Measurements from ENCODE around the gene PTPRN2.
"Not testable (repeated sequence)": the region's sequence is repeated elsewhere in the genome, so short reads cannot be mapped to it uniquely, and the experiment has no call there.

Gene PTPRN2

DNA sequence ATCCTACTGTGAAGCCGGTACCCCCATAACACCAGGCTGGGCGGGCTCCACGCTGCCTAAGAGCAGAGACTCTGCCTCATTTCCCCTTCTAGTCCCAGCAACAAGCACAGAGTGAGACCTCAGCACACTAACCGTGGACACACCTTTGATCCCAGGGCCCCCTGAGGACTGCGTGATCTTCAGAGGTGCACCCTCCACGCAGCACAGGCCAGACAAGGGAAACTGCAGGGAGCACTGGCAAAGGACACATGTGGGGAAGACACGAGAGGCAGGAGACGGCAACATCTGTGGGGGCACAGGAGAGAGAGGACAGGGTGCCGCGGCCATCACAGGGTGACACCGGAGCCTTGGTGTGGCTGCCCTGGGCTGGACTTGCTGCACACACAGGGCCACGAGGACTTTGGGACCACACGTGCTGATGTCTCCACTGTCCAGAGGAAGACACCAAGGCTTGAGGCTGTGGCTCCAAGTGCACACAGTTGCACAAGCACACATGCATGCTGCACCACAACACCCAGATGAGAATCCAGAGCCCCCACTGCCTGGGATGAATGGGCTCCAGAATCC is 128.8 kb downstream of the PTPRN2 start:
- DNase-seq, result no peak

DNA sequence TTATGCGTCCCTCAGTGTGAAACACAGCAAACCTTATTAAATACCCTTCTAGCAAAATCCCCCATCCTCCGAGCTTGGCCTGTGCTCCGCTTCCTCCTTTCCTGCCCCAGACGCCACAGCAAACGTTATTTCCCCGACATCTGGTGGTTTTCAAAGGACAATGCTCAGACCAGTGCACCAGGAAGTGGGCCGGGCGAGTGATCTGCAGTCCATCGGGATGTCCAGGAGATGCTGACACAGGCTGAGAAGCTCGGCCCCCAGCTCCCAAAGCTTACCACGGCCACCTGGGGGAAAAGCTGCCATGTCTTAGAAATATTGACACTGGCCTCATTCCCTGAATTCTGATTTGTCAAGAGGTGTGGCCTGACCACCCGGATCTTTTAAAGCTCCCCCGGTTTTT is 129.5 kb downstream of the PTPRN2 start:
- no peak for DNase-seq

DNA sequence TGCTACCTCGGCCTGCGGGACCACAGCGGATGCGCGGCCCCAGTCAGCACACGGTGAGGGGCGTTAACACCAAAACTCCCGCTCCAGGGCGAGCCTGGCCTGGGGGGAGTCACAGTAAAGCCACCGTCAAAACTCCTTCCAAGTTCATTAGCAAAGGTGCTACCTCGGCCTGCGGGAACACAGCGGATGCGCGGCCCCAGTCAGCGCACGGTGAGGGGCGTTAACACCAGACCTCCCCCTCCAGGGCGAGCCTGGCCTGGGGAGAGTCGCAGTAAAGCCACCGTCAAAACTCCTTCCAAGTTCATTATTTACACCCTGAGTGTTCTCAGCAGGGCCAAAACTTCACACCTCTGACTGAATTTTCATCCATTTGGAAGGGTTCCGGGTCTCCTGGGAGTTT is 130.0 kb downstream of the PTPRN2 start:
- DNase-seq, result not testable (repeated sequence)

DNA sequence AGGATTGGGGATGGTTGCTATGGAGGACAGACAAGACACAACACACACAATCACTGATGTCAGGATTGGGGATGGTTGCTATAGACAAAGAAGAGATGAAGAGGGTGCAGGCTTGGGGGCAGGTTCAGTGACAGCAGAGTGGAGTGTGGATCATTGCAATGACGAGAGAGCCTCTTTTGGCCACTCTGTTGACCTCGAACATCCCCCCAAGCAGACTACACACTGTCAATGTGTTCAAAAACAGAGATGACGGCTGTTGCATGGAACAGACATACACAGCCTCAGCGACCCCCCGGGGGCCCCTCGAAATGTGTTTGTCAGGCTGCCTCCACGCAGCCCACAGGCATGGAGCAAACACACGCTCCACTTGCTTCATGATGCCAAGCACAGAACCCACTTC is 133.0 kb downstream of the PTPRN2 start:
- DNase-seq, result no peak

DNA sequence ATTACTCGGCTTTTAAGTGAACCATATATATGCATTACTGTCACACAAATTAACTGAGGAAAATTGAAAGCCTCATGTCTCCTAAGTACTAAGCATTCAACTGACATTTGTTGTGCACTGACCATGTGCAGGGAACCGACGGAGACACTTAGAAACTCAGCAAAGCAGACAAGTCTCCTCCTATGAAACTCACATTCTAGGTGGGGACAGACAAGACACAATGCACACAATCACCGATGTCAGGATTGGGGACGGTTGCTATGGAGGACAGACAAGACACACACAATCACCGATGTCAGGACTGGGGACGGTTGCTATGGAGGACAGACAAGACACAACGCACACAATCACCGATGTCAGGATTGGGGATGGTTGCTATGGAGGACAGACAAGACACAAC is 134.0 kb downstream of the PTPRN2 start:
- DNase-seq, result no peak

DNA sequence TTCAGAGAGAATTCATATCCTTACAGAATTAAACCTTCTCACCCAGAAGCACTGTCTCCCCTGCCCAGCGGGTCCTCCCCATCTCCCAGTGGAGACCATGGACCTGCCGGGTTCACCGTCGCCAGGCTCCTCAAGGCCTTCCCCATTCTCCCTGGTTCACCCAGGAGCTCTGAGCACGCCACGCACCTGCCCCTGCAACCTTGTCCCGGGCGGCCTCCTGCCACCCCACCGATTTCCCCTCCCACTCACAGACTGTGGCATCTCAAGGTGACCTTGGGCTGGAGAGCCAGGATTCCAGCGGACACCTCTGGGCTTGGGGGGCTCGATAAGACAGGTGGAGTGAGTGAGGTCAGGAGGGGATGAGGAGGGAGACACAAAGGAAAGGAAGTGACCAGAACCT is 135.3 kb downstream of the PTPRN2 start:
- DNase-seq, result no peak

DNA sequence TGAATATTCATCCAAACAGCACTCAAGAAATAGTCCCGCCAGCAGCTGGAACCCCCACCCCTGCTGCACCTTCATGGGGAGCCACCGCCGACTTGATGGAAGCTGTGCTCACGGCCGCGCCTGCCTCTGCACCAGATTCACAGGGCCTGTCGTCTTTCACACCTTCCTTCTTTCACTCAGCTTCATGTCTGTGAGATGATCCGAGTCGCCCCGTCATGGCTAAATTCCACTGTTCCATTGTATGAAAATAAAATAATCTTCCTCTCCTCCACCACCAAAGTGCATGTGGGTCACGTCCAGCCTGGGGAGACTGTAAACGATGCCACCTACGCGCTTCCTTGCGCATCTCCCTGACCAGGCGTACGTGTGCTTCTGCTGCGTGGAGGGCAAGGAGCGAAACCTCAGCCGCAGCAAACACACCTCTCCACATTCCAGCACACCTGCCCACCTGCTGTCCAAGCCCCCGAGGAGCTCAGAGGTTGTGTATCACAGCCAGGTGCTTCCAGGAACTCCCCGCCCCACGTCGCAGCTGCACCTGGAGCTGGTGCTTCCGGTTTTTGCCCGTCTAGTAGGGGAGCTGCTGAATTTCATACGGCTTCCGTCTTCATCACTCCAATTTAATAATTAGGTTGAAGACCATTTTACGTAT is 137.0 kb downstream of the PTPRN2 start:
- no peak for DNase-seq

DNA sequence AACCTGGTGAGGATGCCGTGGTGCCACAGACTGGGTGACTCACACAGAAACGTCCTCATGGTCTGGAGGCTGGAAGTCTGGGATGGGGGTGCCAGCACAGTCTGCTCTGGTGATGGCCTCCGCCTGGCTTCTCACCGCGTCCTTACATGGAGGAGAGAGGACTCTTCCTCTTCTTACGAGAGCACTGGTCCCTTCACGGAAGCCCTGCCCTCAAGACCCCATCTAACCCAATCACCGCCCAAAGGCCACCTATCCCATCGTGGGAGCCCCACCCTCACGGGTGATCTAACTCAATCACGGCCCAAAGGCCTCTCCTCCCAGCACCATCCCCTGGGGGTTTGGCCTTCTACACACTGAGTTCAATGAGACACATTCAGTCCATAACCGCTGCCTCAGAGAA is 137.7 kb downstream of the PTPRN2 start:
- no peak for DNase-seq

DNA sequence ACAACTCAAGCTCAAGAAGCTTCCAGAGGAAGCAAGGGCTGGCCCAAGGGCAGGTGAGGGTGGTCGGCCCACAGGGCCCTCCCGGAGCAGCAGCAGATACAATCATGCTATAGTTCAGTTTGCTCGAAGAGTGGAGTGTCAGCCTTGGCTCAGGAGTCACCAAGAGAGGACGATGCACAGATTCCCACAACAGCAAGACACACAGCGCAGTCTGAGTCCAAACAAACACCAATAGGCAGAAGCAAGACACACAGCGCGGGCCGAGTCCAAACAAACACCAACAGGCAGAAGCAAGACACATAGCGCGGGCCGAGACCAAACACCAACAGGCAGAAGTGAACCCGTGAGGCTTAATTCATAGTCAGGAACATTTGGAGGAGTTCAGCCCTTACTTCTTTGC is 138.4 kb downstream of the PTPRN2 start:
- DNase-seq, result no peak

DNA sequence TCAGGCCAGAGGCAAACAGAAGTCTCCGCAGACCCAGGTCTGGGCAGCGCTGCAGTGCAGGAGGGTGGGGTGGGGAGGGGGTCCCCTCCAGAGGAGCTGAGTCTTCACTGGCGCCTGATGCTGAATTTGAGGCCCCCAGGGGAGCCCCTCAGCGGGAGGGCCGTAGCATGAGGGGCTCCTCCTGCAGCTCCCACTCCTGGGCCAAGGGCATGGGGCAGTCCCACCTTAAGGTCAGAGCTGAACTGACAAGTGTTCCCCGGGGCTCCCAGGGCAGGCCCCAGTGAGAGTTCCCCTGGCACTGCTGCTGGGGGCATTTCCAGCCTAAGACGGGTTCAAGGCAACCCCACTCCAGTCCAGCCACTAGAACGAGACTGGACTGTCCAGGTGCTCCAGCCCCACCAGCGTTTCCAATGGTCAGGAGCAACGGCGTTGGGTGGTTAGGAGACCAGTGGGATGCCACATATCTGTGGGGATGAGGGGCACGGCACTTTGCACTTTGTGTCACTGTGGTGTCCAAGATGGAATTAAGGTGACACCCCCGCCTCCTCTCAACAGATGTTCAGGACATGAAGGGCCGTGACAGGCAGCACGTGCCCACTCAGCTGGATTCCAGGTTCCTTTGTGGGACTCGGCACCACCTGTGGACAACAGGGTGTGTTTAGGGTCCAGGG is 139.1 kb downstream of the PTPRN2 start:
- no peak for DNase-seq

DNA sequence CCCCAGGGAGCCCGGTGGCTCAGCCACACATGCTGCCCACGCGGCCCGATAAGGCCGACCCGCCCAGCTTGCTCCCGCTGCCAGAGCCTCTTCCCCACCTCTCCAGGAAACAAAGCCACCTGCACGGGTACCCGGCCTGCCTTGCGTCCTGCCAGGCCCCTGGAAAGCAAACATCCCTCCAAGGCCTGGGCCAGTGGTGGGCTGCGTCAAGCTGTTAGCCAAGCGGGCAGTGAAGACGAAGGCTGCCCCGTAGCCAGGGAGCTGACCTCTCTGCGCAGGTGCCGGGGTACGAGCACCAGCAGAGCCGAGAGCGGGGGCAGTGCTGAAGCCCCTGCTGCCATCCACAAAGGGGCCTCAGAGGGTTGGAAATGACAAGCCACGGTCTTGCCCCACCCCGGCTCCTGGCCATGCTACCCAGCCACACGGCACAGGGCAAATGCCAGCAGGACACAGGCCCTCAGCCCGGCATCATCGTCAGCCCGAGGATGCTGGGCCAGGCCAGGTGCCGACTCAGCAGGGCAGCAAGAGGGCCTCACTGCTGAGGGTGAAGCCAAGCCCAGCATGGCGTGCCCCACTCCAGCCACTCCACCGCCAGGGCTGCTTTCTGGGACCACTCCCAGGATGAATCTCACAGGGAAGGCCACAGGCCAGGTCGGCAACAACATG is 140.0 kb downstream of the PTPRN2 start:
- DNase-seq, result no peak

DNA sequence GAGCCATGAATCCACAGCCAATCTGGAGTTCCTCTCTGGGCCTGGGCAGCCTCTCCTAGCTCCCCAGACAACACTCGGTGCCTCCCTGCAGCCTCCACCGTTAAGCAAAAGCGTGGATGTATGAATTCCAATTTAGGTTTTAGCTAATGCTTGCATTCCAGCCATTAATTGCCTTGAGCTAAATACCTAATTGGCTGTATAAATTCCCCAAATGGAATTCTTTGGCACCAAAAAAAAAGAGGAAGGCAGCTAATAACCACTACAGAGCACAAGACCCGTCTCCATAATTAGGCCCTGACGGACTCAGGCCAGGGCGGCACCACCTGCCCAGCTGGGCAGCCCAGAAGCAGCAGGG is 140.5 kb downstream of the PTPRN2 start:
- no peak for DNase-seq

DNA sequence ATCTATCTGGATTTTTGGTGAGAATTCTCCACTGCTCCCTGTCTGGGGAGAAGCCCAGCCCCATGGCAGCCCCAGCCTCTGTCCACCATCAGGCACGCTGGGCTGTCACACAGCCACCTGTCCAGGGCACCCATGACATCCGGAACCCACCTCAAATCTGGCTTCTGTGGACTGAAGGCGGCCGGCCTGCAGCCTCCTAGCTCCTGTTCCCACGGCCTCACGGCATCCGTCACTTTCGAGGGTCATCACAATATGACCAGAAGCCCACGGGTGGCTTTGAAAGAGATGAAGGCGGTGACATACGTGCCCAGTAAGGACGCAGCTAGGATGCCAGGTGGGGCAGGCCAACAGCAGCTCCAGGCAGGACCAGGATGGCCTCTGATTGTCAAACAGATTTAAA is 140.9 kb downstream of the PTPRN2 start:
- DNase-seq, result no peak

DNA sequence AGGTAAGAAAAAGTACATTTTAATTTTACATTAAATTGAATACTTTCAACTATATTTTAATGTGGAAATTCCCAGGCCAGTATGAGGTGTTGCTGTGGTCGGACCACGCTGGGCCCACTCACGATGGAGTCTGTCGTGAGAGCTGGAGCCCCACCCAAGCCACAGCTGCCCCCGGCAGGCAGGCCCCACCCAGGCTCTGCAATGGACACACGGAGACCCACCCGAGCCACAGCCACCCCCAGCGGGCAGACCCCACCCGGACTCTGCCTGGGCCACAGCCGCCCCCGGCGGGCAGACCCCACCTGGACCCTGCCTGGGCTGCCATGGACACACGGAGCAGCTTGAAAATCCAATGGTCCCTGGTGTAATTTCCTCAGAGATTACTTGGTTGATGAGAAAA is 141.3 kb downstream of the PTPRN2 start:
- no peak for DNase-seq

DNA sequence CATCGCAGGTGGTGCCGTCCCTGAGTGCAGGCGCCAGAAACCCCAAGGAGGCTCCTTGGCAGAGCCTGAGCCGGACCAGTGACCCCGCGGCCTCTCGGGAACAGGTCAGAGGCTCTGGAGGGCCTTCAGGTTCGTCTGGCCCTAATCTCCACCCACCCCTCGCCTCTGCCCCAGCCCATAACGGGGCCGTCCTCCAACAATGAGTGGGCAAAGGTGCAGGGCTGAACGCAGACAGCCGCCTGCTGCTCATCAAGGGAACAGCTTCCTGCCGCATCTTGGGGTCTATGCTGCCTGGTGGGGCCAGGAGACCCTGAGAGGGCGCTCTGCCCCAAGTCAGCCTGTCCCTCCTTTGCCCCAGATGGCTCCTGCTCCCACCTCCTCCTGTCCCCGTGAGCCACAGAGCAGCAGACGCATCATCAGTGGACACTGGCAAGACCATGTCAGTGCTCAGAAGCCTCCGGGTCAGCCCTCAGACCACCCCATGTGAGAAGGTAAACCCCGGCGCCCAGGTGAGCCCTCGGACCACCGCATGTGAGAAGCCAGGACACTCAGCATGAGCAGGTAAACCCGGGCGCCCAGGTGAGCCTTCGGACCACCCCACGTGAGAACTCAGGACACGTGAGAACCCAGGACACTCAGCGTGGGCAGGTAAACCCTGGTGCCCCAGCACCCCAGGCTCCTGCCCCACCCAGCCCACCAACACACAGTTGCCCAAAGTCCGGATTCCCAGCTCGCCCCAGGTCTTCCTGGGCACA is 142.0 kb downstream of the PTPRN2 start:
- no peak for DNase-seq

DNA sequence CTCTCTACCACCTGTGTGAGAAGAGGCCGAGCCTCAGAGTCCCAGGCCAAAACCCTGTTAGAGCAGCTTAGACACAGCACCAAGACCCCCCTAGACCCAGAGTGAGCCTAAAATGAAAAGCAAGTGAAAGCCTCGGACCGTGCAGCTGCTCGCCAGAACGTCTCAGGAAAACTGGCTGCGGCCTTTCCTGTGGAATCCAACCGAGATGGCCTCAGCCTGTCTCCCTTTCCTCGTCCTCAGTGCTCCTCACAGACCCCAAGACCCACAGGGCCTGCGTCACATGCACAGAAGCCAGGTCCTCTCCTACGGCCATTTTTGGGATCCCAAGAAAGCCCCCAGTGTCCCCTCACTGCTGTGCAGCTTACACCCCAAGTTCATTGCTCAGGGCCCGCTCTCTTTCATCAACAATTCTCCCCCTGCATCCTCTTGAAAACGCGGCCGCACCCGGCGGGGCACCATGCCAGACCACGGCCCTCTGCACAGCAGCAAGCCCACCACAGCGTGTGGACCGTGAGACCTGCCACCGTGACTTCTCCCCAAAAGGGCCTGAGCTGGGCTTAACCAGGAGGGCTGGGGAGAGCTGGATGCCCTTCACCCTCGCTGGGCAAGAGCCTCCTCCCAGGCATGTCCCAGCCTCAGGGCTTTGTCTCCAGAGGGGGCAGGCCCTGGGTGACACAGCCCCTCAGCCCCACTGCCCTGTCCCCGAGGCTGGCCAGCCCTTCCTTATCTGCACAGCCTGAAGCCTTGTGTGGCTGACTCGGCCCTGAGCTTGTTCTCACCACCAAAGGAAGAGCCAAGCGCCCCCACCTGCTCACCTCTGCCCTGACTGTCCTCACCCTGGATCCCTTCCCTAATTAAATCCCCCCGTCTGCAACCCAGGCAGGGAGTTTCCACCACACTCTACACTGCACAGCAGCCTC is 142.9 kb downstream of the PTPRN2 start:
- no peak for DNase-seq

DNA sequence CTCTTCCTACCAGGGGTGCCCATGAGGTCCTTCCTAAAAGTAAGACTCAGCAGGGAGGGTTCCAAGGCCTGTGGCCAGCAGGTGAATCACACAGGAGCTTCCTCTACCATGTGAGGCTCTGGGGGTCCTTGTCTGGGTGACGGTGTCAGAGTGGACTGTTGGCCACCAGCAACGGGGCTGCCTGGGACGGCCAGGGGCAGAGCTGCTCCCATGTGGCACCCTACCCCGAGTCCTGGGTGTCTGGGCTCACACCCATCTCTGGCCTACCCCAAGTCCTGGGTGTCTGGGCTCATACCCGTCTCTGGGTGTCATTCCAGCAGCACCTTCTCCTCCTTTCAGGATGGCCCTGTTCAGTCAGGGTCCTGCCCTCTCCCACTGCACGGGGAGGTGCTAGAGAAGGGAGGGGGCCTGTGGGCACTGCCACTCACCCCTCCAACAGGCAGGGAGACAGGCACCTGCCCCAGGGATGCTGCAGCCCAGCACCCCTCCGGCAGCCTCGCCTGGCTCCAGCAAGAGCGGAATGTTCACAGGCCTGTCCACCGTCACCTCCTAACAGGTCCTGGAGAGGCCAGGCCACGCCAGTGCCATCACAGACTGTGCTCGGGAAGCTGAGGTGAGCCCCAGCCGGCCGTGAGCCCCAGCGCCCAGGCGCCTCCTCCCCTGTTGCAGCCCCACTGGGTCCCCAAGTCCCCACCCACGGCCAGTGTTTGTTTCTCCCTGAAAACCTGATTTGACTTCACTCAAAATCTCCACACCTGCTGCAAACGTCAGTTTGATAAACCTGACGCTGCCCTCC is 143.7 kb downstream of the PTPRN2 start:
- DNase-seq, result no peak

DNA sequence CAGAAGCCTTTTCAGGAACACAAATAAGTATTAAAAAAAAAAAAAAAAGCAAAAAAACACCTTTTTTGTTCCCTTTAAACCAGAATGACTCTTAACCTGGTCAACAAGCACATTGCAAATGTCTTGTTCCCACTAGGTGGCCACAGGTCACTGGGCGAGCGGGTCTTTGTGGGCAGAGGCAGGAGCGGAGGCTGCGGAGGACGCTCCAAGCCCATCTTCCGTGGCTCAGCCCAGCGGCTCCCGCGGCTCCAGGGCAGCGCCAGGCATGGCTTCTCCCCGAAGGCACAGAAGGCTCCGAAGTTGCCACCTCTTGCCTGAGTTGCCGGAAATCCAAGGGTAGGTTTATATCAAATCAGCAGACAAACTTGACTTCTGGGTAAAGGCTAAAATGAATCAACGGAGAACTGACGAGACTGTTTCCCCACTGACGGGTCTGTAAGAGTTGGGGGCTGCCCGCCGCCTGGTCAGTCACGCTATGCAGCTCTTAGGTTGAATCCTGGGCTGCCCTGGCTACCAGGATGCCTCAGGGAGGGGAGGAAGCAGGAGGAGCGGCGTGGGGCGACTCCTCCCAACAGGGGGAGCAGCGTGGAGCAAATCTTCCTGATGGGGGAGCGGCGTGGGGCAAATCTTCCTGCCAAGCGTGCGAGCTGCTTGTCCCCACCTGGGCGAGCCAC is 144.5 kb downstream of the PTPRN2 start:
- DNase-seq, result no peak

DNA sequence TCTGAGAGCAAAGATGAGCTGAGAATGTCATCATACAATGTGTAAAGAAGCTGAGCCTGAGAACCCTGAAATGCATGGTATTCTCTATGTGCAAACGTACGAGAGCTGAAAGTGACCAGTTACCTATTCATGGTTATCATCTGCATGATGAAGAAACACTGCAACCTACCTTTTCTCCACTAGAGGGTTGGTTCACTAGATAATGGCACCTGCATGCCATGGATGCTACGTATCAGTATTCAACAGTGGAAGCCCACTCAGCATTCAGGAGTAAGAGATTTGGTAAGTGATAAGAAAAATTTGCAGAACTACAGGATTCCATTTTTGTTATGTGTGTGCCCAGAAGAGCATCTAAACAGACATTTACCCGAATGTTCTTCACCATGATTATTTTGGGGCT is 145.4 kb downstream of the PTPRN2 start:
- DNase-seq, result no peak

DNA sequence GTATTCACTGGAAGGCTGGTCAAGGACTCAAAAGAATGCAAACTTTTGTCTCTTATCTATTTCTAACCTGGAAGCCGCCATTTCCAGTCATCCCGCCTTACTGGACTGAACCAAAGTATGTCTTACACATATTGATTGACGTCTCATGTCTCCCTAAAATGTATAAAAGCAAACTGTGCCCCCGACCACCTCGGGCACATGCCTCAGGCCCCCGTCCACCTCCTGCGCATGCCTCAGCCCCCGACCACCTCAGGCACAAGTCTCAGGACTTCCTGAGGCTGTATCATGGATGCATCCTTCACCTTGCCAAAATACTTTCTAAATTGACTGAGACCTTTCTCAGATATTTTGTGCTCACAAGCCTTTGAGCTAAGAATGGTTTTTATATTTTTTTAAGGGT is 148.6 kb downstream of the PTPRN2 start:
- no peak for DNase-seq

Data from stimulated activated CD4-positive, alpha-beta T cell treated with anti-CD3 and anti-CD28 coated beads, Interleukin-4, amount 100 ng/mL, for 1 hour (primary cell).